SU-DHL-6 (cell line): ENCODE data around the gene TADA1.

Experiments used
- H2AFZ ChIP-seq: fragments of 200-600 bp; sonication (generic); 2 replicates; pipeline ENCODE4 v1.6.1; 2014; ENCODE audit warnings: low read depth, mild to moderate bottlenecking, moderate library complexity, mixed read lengths, antibody characterized with exemption, low read length; ENCODE audit not compliant: severe bottlenecking
- H3F3A ChIP-seq: fragments of 200-600 bp; shearing (Covaris generic); 2 replicates; pipeline ENCODE4 v1.6.0; 2016; ENCODE audit warnings: antibody characterized with exemption, mild to moderate bottlenecking; ENCODE audit not compliant: insufficient read depth
- H3K27ac ChIP-seq: fragments of 200-600 bp; sonication (generic); 2 replicates; pipeline ENCODE4 v1.5.1; 2016; ENCODE audit warnings: low read depth, mild to moderate bottlenecking, low read length, moderate library complexity, mixed read lengths
- H3K27me3 ChIP-seq: fragments of 200-600 bp; sonication (generic), shearing (Covaris generic); 2 replicates; pipeline ENCODE4 v1.6.0; 2014; ENCODE audit warnings: mild to moderate bottlenecking, low read length
- H3K36me3 ChIP-seq: fragments of 200-600 bp; sonication (generic); 2 replicates; pipeline ENCODE4 v1.6.1; 2014; ENCODE audit warnings: mild to moderate bottlenecking, low read length, mixed read lengths
- H3K4me2 ChIP-seq: fragments of 300-600, 200-600 bp; shearing (Covaris generic), sonication (generic); 2 replicates; pipeline ENCODE4 v1.6.0; 2014; ENCODE audit warnings: low read length, low read depth, mild to moderate bottlenecking; ENCODE audit not compliant: poor library complexity, severe bottlenecking
- H3K4me3 ChIP-seq: fragments of 200-600 bp; sonication (generic); 2 replicates; pipeline ENCODE4 v1.5.1; 2014; ENCODE audit warnings: antibody characterized with exemption, low read length, mild to moderate bottlenecking, mixed read lengths; ENCODE audit not compliant: insufficient read depth, poor library complexity, severe bottlenecking
- H3K79me2 ChIP-seq: fragments of 200-600 bp; sonication (generic); 2 replicates; pipeline ENCODE4 v1.6.1; 2014; ENCODE audit warnings: mild to moderate bottlenecking, low read length, moderate library complexity; ENCODE audit not compliant: insufficient read depth
- H3K9ac ChIP-seq: fragments of 200-600 bp; sonication (generic); 2 replicates; pipeline ENCODE4 v1.7.0; 2014; ENCODE audit warnings: mild to moderate bottlenecking, low read length
- H3K9me2 ChIP-seq: fragments of 200-600 bp; sonication (generic); replicated peaks from 2 replicates; pipeline ENCODE4 v1.6.1; 2014; ENCODE audit warnings: low read length; ENCODE audit not compliant: insufficient read depth
- H3K9me3 ChIP-seq: fragments of 200-600 bp; sonication (generic); 2 replicates; pipeline ENCODE4 v1.6.1; 2014; ENCODE audit warnings: low read length, mixed read lengths; ENCODE audit not compliant: insufficient read depth
- H4K20me1 ChIP-seq: fragments of 200-600 bp; sonication (generic); 2 replicates; pipeline ENCODE4 v1.6.1; 2014; ENCODE audit warnings: low read depth, mild to moderate bottlenecking, antibody characterized with exemption, low read length, moderate library complexity, mixed read lengths
- EZH2phosphoT487 ChIP-seq: fragments of 200-600 bp; sonication (generic), shearing (Covaris generic); conservative IDR thresholded peaks from 2 replicates; pipeline ENCODE4 v1.6.1; 2018; ENCODE audit warnings: mild to moderate bottlenecking, antibody characterized with exemption, low read length, moderate library complexity, mixed read lengths
- TF ChIP-seq, protein P1 (sequence below): fragments of 200-600 bp; sonication (generic); IDR thresholded peaks from one replicate; pipeline ENCODE4 v1.5.1; 2017; ENCODE audit warnings: antibody characterized with exemption, mild to moderate bottlenecking, low read length, moderate library complexity; ENCODE audit not compliant: insufficient read depth, poor library complexity, severe bottlenecking

The TADA1 gene

DNA sequence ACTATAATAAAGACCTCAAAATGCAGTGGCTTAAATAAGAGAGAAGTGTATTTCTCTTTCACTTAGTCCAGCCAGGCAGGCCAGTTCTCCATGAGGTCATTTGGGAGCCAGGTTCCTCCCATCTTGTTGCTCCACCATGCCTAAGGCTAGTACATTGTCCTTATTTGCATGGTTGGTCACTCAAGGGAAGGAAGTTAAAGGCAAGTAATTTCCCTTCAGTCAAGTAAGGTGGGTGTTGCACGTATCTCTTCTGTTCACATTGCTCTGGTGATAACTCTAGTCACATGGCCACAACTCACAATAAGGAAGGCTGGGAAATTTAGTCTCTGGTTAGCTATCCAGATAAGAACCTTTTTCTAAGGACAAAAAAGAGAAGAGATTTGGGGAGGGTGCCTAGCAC, 27.2 kb upstream of the TADA1 start:
- TF ChIP-seq, protein P1, sequence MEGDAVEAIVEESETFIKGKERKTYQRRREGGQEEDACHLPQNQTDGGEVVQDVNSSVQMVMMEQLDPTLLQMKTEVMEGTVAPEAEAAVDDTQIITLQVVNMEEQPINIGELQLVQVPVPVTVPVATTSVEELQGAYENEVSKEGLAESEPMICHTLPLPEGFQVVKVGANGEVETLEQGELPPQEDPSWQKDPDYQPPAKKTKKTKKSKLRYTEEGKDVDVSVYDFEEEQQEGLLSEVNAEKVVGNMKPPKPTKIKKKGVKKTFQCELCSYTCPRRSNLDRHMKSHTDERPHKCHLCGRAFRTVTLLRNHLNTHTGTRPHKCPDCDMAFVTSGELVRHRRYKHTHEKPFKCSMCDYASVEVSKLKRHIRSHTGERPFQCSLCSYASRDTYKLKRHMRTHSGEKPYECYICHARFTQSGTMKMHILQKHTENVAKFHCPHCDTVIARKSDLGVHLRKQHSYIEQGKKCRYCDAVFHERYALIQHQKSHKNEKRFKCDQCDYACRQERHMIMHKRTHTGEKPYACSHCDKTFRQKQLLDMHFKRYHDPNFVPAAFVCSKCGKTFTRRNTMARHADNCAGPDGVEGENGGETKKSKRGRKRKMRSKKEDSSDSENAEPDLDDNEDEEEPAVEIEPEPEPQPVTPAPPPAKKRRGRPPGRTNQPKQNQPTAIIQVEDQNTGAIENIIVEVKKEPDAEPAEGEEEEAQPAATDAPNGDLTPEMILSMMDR: no peak
- no peak for TF ChIP-seq EZH2phosphoT487
- no peak overlapping the region for H3K9ac ChIP-seq
- no peaks in the 10 kb centered on the region for H3K79me2 ChIP-seq
- H2AFZ ChIP-seq: no peak overlapping the region
- no peaks in the 10 kb centered on the region for H3F3A ChIP-seq
- H3K4me2 ChIP-seq: no peak overlapping the region
- H3K27ac ChIP-seq: no peak overlapping the region
- H3K36me3 ChIP-seq: no peaks in the 10 kb centered on the region
- H3K9me2 ChIP-seq: no peaks in the 10 kb centered on the region
- H4K20me1 ChIP-seq: no peaks in the 10 kb centered on the region
- no peaks in the 10 kb centered on the region for H3K27me3 ChIP-seq
- H3K4me3 ChIP-seq: no peak overlapping the region
- H3K9me3 ChIP-seq: no peaks in the 10 kb centered on the region

DNA sequence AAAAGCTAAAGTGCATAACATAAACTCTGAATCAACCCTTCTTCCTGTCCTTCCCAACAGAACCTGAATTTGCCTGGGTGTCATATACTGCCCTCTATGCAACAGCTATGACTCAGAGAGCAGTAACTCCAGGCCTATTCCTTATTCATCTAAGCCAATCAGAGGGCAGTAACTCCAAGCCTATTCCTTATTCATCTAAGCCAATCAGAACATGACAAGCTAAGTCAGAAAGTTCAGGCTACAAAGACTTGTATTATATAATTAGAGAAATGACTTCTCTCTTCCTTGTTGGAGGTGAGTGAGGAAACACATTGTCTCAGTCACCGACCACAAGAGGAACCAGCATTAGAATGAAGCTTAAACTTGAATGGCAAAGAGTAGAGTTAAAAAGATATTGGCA, 26.2 kb upstream of the TADA1 start:
- Histone ChIP-seq H3K27ac (no peak overlapping the region), H4K20me1 (no peaks in the 10 kb centered on the region), H2AFZ (no peak overlapping the region), H3F3A (no peaks in the 10 kb centered on the region), H3K27me3 (no peaks in the 10 kb centered on the region), H3K4me3 (no peak overlapping the region), H3K4me2 (no peak overlapping the region), H3K9me2 (no peaks in the 10 kb centered on the region), H3K9me3 (no peaks in the 10 kb centered on the region), H3K79me2 (no peaks in the 10 kb centered on the region), H3K9ac (no peak overlapping the region), H3K36me3 (no peaks in the 10 kb centered on the region)
- TF ChIP-seq EZH2phosphoT487: no peak
- TF ChIP-seq, protein P1: no peak

DNA sequence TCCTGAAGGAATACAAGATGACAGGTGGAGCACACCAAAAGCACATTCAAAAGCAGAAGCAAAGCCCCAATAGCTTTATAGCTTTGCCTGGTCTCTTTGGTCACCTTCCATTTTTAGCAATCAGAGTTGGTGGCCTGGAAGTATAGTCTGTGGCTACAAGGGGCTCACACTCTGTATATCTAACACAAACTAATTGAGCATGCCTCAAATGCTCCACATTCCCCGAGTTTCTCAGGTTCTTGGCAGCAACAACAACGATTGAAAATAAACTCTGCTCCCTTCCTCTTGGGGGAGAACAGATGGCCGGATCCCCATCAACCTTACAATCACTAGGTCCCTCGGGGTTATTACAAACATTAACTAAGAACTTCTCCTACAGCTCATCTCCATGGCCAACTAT, 24.9 kb upstream of the TADA1 start:
- Histone ChIP-seq H3K27me3 (no peaks in the 10 kb centered on the region), H4K20me1 (no peaks in the 10 kb centered on the region), H3F3A (no peaks in the 10 kb centered on the region), H3K9me3 (no peaks in the 10 kb centered on the region), H3K36me3 (no peaks in the 10 kb centered on the region), H3K79me2 (no peaks in the 10 kb centered on the region), H3K4me3 (no peak overlapping the region), H3K27ac (no peak overlapping the region), H2AFZ (no peak overlapping the region), H3K9me2 (no peaks in the 10 kb centered on the region), H3K9ac (no peak overlapping the region), H3K4me2 (no peak overlapping the region)
- no peak for TF ChIP-seq EZH2phosphoT487
- TF ChIP-seq, protein P1: no peak
